Breast epithelium (tissue), 3 donors: Measurements from ENCODE around the gene ANAPC10.

ENCODE experiments used
- POLR2A ChIP-seq: fragments of 450-650 bp; IDR thresholded peaks from one replicate; pipeline ENCODE4 v1.6.1; 2016; ENCODE audit warnings: antibody characterized with exemption, mild to moderate bottlenecking, moderate library complexity
- POLR2AphosphoS5 ChIP-seq, 3 donors: sonication (generic); formaldehyde crosslinking; IDR thresholded peaks; one replicate each; pipeline ENCODE4 v1.6.1; 2017; ENCODE audit warnings: antibody characterized with exemption in 3 of 3
- TF ChIP-seq, protein P1 (sequence below), 3 donors: fragments of 450-650 bp; IDR thresholded peaks; one replicate each; pipeline ENCODE4 v1.5.1; 2016 to 2017; ENCODE audit warnings: antibody characterized with exemption in 3 of 3, mild to moderate bottlenecking in 3 of 3, moderate library complexity in 3 of 3

DNA sequence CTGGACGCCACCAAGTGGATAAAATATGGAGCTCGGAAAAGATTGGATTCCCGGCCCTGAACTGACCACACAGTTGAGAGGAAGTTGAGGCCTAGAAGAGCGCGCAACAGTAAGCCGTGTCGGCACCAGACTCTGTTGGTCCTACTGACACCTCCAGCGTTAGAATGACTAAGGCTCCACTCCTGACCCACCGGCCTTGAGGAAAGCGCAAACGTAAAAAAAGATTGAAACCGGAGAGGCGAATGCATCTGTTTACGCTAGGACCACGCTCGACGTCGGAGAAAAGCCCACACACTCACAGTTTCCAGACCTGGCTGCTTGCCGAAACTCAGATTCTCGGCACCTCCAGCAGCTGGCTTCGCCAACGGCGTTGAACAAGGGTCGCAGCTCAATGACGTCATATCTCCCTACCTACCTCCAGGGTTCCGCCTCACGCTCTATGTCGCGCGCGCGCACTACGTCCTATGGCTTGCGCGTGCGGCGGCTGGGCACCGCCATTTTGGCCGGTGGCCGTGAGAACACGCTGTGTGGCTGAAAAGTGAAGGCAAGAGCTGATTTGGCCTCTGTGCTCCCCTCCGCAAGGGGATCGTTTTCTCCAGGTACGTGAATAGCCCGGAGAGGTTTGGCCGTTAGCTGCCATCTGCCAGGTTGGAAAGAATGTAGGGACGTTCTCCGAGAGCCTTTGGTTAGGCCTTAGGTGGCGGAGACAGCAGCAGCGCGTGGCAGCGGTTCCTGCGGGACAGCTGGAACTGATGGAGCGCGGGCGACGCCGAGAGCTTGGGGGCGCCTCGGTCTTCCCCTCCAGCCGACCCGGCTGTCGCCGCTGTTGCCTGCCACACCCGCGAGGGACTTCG, at the start of gene ANAPC10, which contains the start of gene ABCE1:
- TF ChIP-seq, protein P1, sequence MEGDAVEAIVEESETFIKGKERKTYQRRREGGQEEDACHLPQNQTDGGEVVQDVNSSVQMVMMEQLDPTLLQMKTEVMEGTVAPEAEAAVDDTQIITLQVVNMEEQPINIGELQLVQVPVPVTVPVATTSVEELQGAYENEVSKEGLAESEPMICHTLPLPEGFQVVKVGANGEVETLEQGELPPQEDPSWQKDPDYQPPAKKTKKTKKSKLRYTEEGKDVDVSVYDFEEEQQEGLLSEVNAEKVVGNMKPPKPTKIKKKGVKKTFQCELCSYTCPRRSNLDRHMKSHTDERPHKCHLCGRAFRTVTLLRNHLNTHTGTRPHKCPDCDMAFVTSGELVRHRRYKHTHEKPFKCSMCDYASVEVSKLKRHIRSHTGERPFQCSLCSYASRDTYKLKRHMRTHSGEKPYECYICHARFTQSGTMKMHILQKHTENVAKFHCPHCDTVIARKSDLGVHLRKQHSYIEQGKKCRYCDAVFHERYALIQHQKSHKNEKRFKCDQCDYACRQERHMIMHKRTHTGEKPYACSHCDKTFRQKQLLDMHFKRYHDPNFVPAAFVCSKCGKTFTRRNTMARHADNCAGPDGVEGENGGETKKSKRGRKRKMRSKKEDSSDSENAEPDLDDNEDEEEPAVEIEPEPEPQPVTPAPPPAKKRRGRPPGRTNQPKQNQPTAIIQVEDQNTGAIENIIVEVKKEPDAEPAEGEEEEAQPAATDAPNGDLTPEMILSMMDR (IDR thresholded peaks at IDR 0.05) = peak in 1 of 3 donors; percentile 10
- TF ChIP-seq POLR2AphosphoS5 (IDR thresholded peaks at IDR 0.05) (peak; percentile 86 to 94 (median 93)), POLR2A (peak; percentile 57)
